ENCODE data around the gene ADM.

DNA sequence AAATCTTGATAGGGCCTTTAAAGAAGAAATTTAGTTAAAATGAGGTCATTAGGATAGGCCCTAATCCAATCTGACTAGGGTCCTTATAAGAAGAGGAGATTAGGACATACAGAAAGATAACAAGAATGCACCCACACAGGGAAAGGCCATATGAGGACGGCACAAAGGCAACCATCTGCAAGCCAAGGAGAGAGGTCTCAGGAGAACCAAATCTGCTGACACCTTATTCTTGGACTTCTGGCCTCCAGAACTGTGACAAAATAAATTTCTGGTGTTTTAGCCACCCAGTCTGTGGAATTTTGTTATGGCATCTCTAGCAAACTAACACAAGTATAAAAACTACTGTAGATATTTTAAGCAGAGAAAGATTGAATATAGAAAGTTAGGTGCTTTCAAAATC, 28.6 kb downstream of the ADM start:
- TF ChIP-seq, protein P1, sequence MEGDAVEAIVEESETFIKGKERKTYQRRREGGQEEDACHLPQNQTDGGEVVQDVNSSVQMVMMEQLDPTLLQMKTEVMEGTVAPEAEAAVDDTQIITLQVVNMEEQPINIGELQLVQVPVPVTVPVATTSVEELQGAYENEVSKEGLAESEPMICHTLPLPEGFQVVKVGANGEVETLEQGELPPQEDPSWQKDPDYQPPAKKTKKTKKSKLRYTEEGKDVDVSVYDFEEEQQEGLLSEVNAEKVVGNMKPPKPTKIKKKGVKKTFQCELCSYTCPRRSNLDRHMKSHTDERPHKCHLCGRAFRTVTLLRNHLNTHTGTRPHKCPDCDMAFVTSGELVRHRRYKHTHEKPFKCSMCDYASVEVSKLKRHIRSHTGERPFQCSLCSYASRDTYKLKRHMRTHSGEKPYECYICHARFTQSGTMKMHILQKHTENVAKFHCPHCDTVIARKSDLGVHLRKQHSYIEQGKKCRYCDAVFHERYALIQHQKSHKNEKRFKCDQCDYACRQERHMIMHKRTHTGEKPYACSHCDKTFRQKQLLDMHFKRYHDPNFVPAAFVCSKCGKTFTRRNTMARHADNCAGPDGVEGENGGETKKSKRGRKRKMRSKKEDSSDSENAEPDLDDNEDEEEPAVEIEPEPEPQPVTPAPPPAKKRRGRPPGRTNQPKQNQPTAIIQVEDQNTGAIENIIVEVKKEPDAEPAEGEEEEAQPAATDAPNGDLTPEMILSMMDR (IDR thresholded peaks at IDR 0.05), result no peak
- no peak for TF ChIP-seq POLR2A (IDR thresholded peaks at IDR 0.05)

Measured in thyroid gland (tissue), 4 donors.